GM18517 (cell line): ENCODE results near the gene VSX2.

ENCODE experiments used
- ATAC-seq: cut with Tn5 transposase; IDR thresholded peaks from one replicate; pipeline ENCODE4 v1.9.1; 2021; ENCODE audit warnings: mild to moderate bottlenecking, moderate library complexity; ENCODE audit not compliant: unreplicated experiment

The VSX2 gene

GRCh38 chr14:74238974-74239847, at the start of gene VSX2:
Gene VSX2 (plus strand): TSS chr14:74239449. CDS start chr14:74239562, 113 bp downstream.
- no peak for ATAC-seq

DNA sequence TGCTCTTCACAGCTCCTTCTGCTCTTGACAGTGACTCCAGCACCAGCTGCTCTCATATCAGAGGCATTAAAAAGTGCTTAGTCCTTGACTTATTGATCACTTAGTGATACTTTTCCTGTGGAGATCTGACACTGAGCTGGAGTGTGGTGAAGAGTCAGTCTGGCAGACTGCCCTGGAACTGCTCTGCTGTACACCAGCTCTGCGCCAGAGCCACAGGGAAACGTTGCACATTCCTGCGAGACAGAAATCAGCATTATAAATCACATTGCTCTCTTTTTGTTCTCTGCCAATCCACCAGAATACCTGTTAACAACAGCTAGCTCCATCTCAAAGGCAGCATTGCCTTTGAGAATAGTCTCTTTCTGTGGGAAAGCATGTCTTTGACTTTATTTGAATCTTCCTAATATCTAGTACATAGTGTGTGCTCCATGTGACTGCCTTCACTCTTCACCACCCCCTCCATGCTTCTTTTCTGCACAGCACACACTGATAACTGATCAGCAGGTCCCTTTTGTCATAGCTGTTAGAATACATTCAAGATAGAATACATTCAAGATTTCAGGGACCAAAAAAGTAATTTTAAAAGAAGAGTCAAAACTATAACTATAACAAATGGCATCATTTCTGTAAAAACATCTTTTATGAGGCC, 48.2 kb upstream of the VSX2 start:
- no peak for ATAC-seq

- no peak for ATAC-seq
Measured at GRCh38 chr14:74194506-74195274, 44.6 kb upstream of the VSX2 start.

GRCh38 chr14:74195623-74196022, 43.6 kb upstream of the VSX2 start:
- ATAC-seq: no peak

DNA sequence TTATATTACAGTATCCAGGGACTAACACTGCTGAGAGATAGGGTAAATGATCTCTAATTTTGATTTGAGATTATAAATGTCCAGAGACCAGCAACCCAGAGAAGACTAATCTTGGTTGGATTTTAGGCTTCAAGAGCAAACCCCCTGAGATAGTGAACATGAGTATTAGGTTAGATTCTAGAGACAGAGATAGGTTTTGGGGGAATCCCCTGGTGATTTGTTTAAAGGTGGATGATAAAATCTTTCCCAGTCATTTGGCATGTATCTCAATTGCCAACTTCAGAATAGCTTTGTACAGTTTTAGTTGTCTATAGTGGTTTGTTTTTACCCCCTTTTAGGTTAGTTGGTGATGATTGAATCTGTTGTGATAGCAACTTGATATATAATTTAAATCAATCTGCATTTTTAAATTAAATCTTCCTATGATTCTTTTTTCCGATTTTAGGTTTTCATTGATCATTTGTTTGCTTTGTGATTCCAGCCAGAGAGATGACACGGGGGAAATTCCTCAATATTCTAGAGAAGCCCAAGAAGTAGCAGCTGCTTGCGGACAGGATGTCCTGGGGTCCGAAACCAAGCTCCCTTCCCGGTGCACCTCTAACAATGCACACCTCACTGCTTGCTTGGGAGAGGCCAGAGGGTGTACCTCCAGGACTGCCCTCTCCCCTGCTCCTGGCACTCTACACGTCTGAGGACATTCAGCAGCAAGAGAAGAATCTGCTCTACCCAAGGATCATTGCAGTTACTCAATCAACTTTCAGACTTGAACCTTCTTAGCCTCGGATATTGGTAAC, 40.6 kb upstream of the VSX2 start:
- no peak for ATAC-seq

DNA sequence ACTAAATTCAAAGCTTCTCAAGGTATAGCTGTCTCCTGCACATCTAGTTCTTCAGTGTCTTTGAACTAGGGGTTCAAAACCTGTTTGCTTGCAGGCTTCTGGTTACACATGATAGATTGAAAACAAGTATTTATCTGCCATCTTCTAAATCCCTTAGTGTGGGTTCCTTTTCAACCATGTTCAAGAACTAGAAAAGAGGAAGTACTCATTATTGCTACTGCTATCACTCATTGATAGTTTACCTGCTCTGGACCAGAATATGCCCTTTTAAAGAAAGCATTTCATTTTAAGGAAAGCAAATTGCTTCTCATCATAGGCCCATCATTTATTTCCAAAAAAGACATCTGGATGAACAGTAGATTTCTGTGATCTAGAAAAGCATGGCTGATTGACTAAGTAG, 37.1 kb upstream of the VSX2 start:
- ATAC-seq: no peak

GRCh38 chr14:74203639-74204038, 35.6 kb upstream of the VSX2 start:
- ATAC-seq: no peak

- no peak for ATAC-seq
Measured at GRCh38 chr14:74204491-74204890, 34.8 kb upstream of the VSX2 start.

DNA sequence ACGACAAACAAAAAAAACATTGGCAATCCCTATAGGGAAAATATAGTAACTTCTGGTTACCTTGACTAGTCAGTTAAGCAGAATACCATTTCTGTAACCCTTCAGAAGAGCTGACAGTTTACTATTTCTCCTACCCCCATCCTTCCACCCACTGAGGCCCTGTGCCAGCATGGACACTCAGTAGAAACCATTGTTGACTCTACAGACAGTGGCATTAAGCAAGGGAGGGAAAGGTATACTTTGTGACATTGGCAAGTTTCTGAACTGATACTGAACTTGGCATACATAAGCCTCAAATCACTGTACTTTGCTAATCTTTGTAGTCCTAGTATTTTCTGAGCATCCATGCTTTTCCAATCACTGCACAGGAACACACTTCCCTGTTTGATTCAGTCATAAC, 33.4 kb upstream of the VSX2 start:
- ATAC-seq: no peak

DNA sequence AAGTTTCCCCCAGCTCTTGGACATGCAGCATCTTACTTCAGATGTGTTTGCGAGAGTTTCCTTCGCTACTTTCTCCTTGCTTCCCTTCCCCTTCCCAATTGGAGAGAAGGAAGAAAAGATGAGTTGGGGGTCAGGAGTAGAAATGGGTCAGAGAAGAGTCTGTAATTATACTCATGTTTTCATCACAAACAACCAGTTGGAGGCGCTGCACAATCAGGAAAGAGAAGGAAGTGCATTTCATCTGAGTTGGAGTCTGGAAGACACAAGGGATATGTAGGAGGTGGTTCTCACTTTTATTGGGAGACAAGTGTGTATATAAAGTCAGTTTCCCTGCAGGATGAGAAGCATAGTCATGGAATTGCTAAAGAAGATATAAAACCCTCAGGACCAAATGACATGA, 31.3 kb upstream of the VSX2 start:
- ATAC-seq: no peak

DNA sequence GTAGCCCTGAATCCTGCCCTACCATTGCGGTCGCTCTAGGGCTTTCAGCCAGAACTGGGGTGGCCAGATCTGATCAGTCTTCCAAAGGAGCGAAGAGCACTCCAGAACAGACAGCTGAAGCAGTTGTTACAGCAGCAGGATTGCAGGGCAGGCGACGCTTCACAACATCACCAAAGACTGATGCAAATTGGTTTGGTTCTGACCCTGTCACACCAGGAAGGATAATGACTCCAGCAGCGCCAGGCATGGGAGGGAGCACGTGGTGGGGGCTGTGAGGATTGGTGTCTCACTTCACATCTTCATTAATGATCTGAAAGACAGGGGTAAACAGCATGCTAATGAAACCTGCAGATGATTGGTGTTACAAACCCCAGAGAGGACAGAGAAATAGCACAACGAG, 30.6 kb upstream of the VSX2 start:
- ATAC-seq: no peak

DNA sequence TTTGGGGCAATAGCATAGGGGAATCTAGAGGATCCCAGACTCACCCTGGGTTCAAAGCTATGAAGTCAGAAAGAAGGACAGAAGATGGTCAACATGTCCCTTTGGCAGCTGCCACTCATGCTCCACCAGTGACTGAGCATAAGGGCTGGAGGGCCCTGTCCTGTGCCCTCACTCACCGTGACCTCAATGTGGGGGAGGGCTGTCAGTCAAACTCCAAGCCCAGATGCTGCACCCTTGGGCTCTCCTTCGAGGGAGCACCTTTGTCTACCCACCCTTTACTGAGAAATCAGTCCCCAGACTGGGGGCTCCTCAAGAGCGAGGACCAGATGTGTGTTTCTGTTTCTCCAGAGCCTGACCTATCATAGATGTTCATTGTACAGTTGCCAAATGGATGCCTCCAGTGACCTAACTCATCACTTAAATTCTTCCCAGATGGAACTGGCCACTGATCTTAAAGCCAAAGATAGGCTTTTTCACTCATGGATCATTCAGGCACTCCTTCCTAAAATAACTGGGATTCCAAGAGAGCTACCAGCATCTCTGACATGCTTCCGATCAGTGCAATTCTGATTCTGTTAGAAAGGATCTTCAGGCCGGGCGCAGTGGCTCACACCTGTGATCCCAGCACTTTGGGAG, 27.2 kb upstream of the VSX2 start:
- ATAC-seq: no peak

DNA sequence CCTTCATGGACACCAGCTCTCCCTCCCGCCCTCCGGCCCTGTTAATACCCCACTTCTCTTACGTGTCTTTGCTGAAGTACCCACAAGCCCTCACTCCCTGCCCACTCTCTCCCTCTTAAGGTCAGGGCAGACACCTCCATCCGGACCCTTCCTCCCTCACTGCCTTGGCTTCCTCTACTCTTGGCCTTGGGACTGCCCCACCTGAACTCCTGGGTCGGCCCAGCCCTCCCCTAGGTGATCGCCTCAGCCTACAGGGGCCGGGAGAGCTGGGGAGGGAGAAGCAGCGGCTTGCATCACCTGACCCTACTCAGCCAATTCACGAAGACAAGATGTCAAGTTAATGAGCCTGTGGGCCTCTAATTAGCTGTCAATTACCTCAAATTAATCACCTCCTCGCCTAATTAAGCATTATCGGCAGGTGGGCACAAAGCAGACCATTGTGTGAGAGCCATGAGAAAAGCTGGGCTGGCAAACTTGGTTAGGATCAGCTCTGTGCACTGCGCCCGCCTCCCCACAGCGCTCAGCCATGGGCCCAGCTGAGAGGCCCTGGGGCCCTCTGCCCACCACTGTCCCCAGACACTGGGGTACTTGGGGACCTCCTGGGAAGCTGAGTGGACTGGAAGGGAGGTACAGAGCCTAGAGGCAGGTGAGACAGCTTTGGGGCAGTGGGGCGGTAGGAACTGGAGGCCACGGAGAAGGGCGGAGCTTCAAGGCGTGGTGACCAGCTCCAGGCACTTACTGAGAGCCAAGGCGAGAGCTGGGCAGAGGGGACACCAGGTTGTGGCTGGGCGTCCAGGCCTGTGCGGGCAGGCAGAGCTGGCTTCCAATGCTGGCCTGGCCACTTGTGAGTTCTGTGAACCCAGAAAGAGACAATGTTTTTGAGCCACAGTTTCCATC, 25.1 kb upstream of the VSX2 start:
- ATAC-seq: no peak

- ATAC-seq: no peak
Measured at GRCh38 chr14:74216671-74217070, 22.6 kb upstream of the VSX2 start.

DNA sequence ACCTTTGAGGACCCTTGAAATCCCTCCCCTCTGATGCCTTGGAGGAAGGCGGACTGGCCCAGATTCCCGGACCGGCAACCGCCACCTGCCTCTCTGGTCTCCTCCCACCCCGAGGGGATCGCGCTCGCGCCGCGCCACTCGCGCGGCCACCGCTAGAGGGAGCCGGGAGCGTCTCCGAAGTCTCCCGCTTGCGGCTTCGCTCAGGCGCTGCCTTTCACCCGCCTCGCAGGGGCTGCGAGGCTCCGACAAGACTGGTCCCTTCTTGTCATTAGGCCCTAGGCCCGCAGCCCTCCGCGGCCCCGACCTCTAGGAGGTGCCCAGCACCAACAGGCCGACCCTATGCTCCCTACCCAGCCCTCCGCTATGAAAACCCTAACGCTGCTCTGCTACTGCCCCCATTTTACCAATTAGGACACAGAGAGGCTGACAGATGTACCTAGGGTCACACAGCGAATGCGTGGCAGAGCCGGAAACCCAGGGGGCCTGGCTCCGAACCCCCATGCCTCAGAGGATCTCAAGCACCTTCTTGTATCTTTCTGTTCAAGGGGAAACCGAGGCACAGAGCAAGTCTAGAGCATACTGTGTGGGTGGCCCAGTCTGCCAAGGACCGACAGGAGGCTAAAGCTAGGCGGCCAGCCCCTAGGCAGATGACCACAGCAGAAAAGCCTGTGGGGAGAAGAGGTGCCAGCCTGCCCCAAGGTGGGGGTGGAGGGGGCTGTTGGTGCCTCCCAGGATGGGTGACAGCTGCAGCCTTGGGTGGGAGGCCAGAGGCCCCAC, 21.4 kb upstream of the VSX2 start:
- ATAC-seq: no peak

GRCh38 chr14:74218462-74218861, 20.8 kb upstream of the VSX2 start:
- no peak for ATAC-seq

DNA sequence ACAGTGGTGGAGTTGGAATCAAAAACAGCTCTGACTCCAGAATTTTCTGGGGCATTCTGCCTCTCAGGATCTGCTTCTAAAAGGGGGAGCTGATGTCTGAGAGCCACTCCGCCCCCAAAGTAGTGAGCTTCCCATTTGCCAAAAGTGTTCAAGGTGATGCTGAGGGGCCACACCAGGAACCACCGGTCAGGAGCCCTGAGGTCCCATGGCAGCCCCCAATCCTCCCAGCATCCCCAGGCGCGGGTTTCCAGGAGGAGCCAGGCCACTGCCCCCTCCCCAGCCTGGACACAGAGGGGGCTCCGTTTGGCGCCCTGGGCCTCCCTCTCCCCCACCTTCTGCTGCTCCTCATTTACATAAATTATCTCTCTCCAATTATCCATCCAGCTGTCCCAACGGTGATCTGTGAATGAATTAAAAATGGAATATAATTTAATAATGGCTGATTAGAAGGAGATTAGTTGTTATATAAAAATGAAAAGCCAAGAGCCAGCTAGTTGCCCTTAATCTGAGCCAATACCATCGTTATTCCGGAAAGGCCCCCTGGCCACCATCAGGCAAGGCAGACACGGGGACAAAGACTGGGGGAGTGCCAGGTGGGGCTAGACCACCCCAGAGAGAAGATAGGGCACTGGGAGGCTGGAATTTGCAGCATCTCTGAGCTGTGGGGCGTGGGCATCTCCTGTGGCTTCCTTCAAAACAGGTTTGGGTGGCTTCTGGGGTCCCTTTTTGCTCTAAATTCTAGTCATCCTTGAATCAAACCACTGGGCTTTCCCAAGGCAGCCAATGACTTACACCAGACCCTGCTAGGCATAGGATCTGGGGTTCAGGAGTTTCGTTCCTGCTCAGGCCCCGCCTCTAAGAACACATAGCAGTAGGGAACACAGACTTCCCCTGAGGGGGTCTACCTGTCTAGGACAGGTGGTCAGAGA, 19.7 kb upstream of the VSX2 start:
- ATAC-seq: no peak

DNA sequence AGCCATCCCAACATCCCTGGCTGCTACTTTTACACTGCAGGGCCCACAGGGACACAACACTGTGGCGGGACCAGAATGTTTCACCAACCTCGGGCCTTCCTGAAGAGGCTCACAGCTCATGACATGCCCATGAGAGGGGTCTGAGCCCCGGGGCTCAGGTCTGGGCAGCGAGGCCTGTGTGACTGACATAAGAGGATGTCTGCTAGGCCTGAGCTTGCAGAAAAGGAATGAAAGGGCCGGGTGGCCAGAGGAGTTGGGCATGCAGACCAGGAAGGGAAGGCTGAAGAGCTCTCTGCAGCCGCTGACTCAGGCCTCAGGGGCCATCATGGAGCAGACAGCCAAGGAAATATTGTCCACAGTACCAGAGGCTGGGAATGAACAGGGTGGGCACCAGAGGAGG, 18.3 kb upstream of the VSX2 start:
- no peak for ATAC-seq
